Type B pancreatic cell (in vitro differentiated cells): ENCODE results near the gene RANBP3. TPM values are rescaled to one million over a fixed set of nuclear protein-coding genes. Genes with fewer than 3 reads are reported as not detected.

ENCODE experiments used
- DNase-seq: peaks from one replicate; pipeline ENCODE4 v3.0.0; 2021; ENCODE audit warnings: mixed read lengths; ENCODE audit not compliant: unreplicated experiment; ENCODE audit errors: extremely low spot score
- H3K27ac Mint-ChIP-seq: 2 replicates; pipeline ENCODE4 v1.8.0; 2021; ENCODE audit warnings: mild to moderate bottlenecking, mixed read lengths
- H3K27me3 Mint-ChIP-seq: 2 replicates; pipeline ENCODE4 v1.8.0; 2021; ENCODE audit warnings: mixed read lengths
- H3K36me3 Mint-ChIP-seq: 2 replicates; pipeline ENCODE4 v1.8.0; 2021; ENCODE audit warnings: mixed read lengths
- H3K4me1 Mint-ChIP-seq: one replicate; pipeline ENCODE4 v1.8.0; 2021; ENCODE audit warnings: mixed read lengths; ENCODE audit not compliant: unreplicated experiment
- H3K4me3 Mint-ChIP-seq: 2 replicates; pipeline ENCODE4 v1.8.0; 2021; ENCODE audit warnings: mild to moderate bottlenecking, mixed read lengths
- H3K9me3 Mint-ChIP-seq: 2 replicates; pipeline ENCODE4 v1.8.0; 2021; ENCODE audit warnings: mixed read lengths
- CTCF ChIP-seq: fragments of 200-600 bp; sonication (generic); conservative IDR thresholded peaks from 2 replicates; pipeline ENCODE4 v1.5.0; 2021; ENCODE audit warnings: antibody characterized with exemption, mild to moderate bottlenecking
- total RNA-seq: library from RNA; stranded (reverse); gene quantifications from 2 replicates; pipeline ENCODE4 v1.2.1, GENCODE V29; 2021; ENCODE audit warnings: low replicate concordance

RANBP3 gene
- total RNA-seq, 1 donor from 2014 or later = 92.4 TPM

- H3K27me3 Mint-ChIP-seq = no peaks in the 10 kb centered on the region
- no peaks in the 10 kb centered on the region for H3K9me3 Mint-ChIP-seq
- peak overlapping the region; percentile 65 for H3K27ac Mint-ChIP-seq
- no peak for DNase-seq
- H3K4me3 Mint-ChIP-seq = peak overlapping the region; percentile 8
- H3K36me3 Mint-ChIP-seq = no peaks in the 10 kb centered on the region
- peaks cover 66% of the 10 kb centered on the region for H3K4me1 Mint-ChIP-seq
- TF ChIP-seq CTCF = no peak
These were observed 17.6 kb downstream of the RANBP3 start for GRCh38 chr19:5960005-5961001.

DNA sequence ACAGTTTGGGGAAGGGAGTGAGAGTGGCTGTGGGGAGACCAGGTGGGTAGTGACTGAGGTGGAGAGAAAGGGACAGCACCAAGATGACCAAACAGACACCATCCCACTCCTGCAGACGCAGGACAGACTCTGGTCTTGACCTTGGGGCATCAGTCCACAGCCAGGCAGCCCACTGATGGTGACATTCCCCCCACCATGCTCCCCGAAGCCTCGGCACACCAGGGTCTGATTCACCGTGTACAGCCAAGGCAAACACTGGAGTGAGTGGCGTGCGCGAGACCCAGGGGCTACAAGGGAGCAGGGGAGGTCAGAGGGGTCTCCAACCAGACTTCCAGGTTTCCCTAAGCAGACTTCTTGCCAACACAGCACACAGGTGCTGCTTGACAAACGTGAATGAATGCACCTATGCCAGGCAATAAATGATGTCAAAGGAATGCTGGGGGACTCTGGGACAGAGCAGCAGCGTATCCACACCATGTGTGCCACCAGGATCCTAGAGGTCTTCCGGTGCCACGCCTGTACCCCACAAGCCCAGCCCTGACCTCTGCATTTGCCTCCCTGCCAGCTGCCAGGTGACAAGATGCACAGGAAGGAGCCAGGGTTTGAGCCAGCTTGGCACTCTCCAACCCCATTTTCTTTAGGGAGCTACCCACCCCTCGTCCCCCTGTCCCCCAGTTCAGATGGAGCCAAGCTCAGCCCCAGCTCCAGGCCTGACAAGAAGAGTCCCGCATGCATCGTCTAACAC is 18.5 kb downstream of the RANBP3 start:
- Mint-ChIP-seq H3K27ac (peak overlapping the region; percentile 25), H3K4me3 (no peak overlapping the region), H3K4me1 (peaks cover 64% of the 10 kb centered on the region), H3K9me3 (no peaks in the 10 kb centered on the region), H3K27me3 (no peaks in the 10 kb centered on the region), H3K36me3 (no peaks in the 10 kb centered on the region)
- TF ChIP-seq CTCF = no peak
- DNase-seq = no peak

GRCh38 chr19:5958851-5959122 is 19.2 kb downstream of the RANBP3 start:
- Mint-ChIP-seq H3K36me3 (no peaks in the 10 kb centered on the region), H3K27ac (peak overlapping the region; percentile 25), H3K27me3 (no peaks in the 10 kb centered on the region), H3K4me1 (peaks cover 66% of the 10 kb centered on the region), H3K4me3 (no peak overlapping the region), H3K9me3 (no peaks in the 10 kb centered on the region)
- no peak for TF ChIP-seq CTCF
- no peak for DNase-seq

DNA sequence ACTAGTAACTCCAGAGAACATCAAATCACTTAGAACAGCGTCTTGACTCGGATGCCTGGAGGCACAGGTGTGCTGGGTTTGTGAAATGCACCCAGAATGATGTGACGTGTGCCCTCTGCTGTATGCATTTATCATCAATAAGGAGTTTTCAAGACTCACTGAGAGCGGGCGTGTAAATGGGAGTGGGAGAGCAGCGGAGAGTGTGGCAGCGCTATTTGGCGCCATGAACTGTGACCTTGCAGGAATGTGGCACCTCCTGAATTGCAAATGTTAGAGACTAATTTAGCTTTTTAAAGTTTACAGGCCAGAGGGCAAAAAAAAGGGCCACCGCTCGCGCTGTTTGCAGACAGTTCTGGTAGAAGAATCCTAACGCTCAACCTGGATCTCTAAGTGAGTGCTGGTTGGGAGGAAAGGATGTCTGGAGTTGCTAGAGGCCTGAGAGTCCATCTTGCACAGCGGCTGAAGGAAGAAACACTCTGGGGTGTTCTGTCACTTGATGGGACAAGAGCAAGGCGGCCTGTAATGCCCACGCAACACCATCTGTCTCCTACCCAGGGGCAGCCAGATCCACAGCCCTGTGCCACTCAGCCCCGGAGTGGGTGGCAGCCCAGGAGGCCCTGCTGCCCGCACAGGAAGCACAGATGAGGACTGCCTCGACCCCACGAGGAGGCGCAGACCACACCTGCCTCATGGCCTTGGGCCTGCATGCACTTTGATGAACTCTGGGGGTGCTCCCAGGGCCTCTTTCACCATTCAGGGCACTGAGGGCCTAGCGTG is 19.7 kb downstream of the RANBP3 start:
- Mint-ChIP-seq H3K27me3 (no peaks in the 10 kb centered on the region), H3K36me3 (no peaks in the 10 kb centered on the region), H3K9me3 (no peaks in the 10 kb centered on the region), H3K27ac (peak overlapping the region; percentile 88), H3K4me1 (peaks cover 71% of the 10 kb centered on the region), H3K4me3 (peak overlapping the region; percentile 60)
- no peak for TF ChIP-seq CTCF
- DNase-seq = no peak

DNA sequence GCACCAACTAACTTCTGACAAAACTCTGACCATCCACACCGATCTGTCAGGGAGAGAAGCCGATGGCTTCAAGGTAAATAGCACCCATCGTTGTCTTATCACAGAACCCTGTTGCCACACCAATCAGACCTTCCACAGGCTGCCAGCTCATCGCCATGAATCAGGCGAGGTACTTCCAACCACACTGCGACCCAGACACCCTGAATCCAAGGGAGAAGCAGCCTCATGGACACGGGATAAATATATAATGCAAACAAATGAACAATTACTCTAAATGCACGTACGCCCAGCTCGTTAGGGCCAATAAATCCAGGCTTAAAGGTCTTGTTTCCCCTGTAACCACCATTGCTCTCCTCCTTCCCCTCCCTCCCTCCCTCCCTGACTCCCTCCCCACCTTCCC is 20.8 kb downstream of the RANBP3 start:
- Mint-ChIP-seq H3K36me3 (no peaks in the 10 kb centered on the region), H3K4me3 (peak overlapping the region; percentile 48), H3K9me3 (no peaks in the 10 kb centered on the region), H3K4me1 (peaks cover 70% of the 10 kb centered on the region), H3K27me3 (no peaks in the 10 kb centered on the region), H3K27ac (peak overlapping the region; percentile 88)
- TF ChIP-seq CTCF = no peak
- DNase-seq = no peak
